DOHH2 (cell line): ENCODE measurements around the gene SERINC4.

ENCODE experiments used
- H3F3A ChIP-seq: fragments of 200-600 bp; sonication (generic), shearing (Covaris generic); 2 replicates; pipeline ENCODE4 v1.6.0; 2016; ENCODE audit warnings: antibody characterized with exemption, mild to moderate bottlenecking; ENCODE audit not compliant: control insufficient read depth, insufficient read depth
- H3K27ac ChIP-seq: fragments of 200-600 bp; sonication (generic); 2 replicates; pipeline ENCODE4 v1.5.1; 2014; ENCODE audit warnings: low read depth, mild to moderate bottlenecking, low read length, moderate library complexity
- H3K27me3 ChIP-seq: fragments of 200-600 bp; sonication (generic); 2 replicates; pipeline ENCODE4 v1.6.1; 2014; ENCODE audit warnings: mild to moderate bottlenecking, low read length, mixed read lengths; ENCODE audit not compliant: control insufficient read depth
- H3K36me3 ChIP-seq: fragments of 200-600 bp; sonication (generic); 2 replicates; pipeline ENCODE4 v1.6.1; 2014; ENCODE audit warnings: mild to moderate bottlenecking, low read length, moderate library complexity, mixed read lengths; ENCODE audit not compliant: control insufficient read depth
- H3K4me1 ChIP-seq: fragments of 200-600 bp; sonication (generic); 2 replicates; pipeline ENCODE4 v1.6.1; 2014; ENCODE audit warnings: mild to moderate bottlenecking, low read length, mixed read lengths; ENCODE audit not compliant: control insufficient read depth
- H3K4me2 ChIP-seq: fragments of 200-600 bp; sonication (generic); 2 replicates; pipeline ENCODE4 v1.6.0; 2014; ENCODE audit warnings: mild to moderate bottlenecking, low read length, moderate library complexity
- H3K4me3 ChIP-seq: fragments of 200-600 bp; sonication (generic); 2 replicates; pipeline ENCODE4 v1.5.1; 2014; ENCODE audit warnings: mild to moderate bottlenecking, low read length, mixed read lengths
- H3K79me2 ChIP-seq: fragments of 200-600 bp; sonication (generic); 2 replicates; pipeline ENCODE4 v1.6.1; 2014; ENCODE audit warnings: mild to moderate bottlenecking, low read length, mixed read lengths; ENCODE audit not compliant: control insufficient read depth
- H3K9me2 ChIP-seq: fragments of 200-600 bp; sonication (generic); replicated peaks from 2 replicates; pipeline ENCODE4 v1.6.1; 2014; ENCODE audit warnings: mild to moderate bottlenecking, low read length, mixed read lengths; ENCODE audit not compliant: control insufficient read depth
- H3K9me3 ChIP-seq: fragments of 200-600 bp; sonication (generic); 2 replicates; pipeline ENCODE4 v1.6.1; 2014; ENCODE audit warnings: antibody characterized with exemption, low read length, mixed read lengths; ENCODE audit not compliant: control insufficient read depth, insufficient read depth
- H4K20me1 ChIP-seq: fragments of 200-600 bp; sonication (generic); 2 replicates; pipeline ENCODE4 v1.6.0; 2014; ENCODE audit warnings: low read depth, mild to moderate bottlenecking, antibody characterized with exemption, low read length, moderate library complexity; ENCODE audit not compliant: control insufficient read depth, insufficient read depth
- CTCF ChIP-seq: fragments of 200-600 bp; sonication (generic); IDR thresholded peaks from one replicate; pipeline ENCODE4 v1.5.1; 2014; ENCODE audit warnings: antibody characterized with exemption, mild to moderate bottlenecking, low read depth, low read length; ENCODE audit not compliant: poor library complexity, severe bottlenecking
- EZH2phosphoT487 ChIP-seq: fragments of 200-600 bp; sonication (generic); IDR thresholded peaks from 2 replicates; pipeline ENCODE4 v1.6.1; 2017; ENCODE audit warnings: borderline replicate concordance, mild to moderate bottlenecking, antibody characterized with exemption, low read length, moderate library complexity, mixed read lengths

The SERINC4 gene

GRCh38 chr15:43776718-43777266, 23.2 kb downstream of the SERINC4 start, which contains the start of gene ELL3:
Gene ELL3 (minus strand): TSS chr15:43776966. CDS start chr15:43776901, 65 bp downstream.
- H3K79me2 ChIP-seq: peaks cover 86% of the 10 kb centered on the region

GRCh38 chr15:43776101-43776717, 23.8 kb downstream of the SERINC4 start:
- Histone ChIP-seq H3K79me2 (peaks cover 81% of the 10 kb centered on the region), H3K4me2 (peak overlapping the region; percentile 93), H3K4me1 (peaks cover 73% of the 10 kb centered on the region), H3F3A (peaks cover 67% of the 10 kb centered on the region), H4K20me1 (peaks cover 11% of the 10 kb centered on the region; the same call in 1 of the 2 replicates), H3K4me3 (peak overlapping the region; percentile 95), H3K36me3 (peaks cover 79% of the 10 kb centered on the region), H3K27ac (peak overlapping the region; percentile 97), H3K9me3 (no peaks in the 10 kb centered on the region), H3K9me2 (no peaks in the 10 kb centered on the region), H3K27me3 (no peaks in the 10 kb centered on the region)
- TF ChIP-seq EZH2phosphoT487 (no peak), CTCF (no peak)

More at GRCh38 chr15:43776718-43777266, 23.2 kb downstream of the SERINC4 start, which contains the start of gene ELL3:
- peaks cover 65% of the 10 kb centered on the region for H3F3A ChIP-seq
- TF ChIP-seq CTCF (no peak), EZH2phosphoT487 (no peak)
- no peaks in the 10 kb centered on the region for H3K9me2 ChIP-seq
- peaks cover 77% of the 10 kb centered on the region for H3K4me1 ChIP-seq
- H3K27me3 ChIP-seq: no peaks in the 10 kb centered on the region
- H4K20me1 ChIP-seq: peaks cover 11% of the 10 kb centered on the region; the same call in 1 of the 2 replicates
- peaks cover 77% of the 10 kb centered on the region for H3K36me3 ChIP-seq
- peak within 1 kb of the TSS; percentile 95 for H3K4me3 ChIP-seq
- no peaks in the 10 kb centered on the region for H3K9me3 ChIP-seq
- peak within 1 kb of the TSS; percentile 97 for H3K27ac ChIP-seq
- H3K4me2 ChIP-seq: peak within 1 kb of the TSS; percentile 93

GRCh38 chr15:43775411-43775965, 24.5 kb downstream of the SERINC4 start:
- no peaks in the 10 kb centered on the region for H3K9me2 ChIP-seq
- peak overlapping the region; percentile 95 for H3K4me3 ChIP-seq
- H3K79me2 ChIP-seq: peaks cover 73% of the 10 kb centered on the region
- H3K9me3 ChIP-seq: no peaks in the 10 kb centered on the region
- H3K4me1 ChIP-seq: peaks cover 66% of the 10 kb centered on the region
- no peak for TF ChIP-seq EZH2phosphoT487
- TF ChIP-seq CTCF: peak; percentile 45
- peaks cover 79% of the 10 kb centered on the region for H3K36me3 ChIP-seq
- H3K27me3 ChIP-seq: no peaks in the 10 kb centered on the region
- H3K27ac ChIP-seq: peak overlapping the region; percentile 97
- peaks cover 11% of the 10 kb centered on the region; the same call in 1 of the 2 replicates for H4K20me1 ChIP-seq
- peaks cover 66% of the 10 kb centered on the region for H3F3A ChIP-seq
- peak overlapping the region; percentile 93 for H3K4me2 ChIP-seq
